Gastroesophageal sphincter (tissue), 4 donors: ENCODE measurements around the gene BRMS1L. TPM values are rescaled to one million over a fixed set of nuclear protein-coding genes. Genes with fewer than 3 reads are reported as not detected.

Source experiments
- ATAC-seq: fragments of 150-250 bp; one replicate; pipeline ENCODE4 v1.9.1; 2016; ENCODE audit warnings: mild to moderate bottlenecking, moderate library complexity
- H3K27ac ChIP-seq, 4 donors: fragments of 200-600 bp; sonication (generic) in 3 of 4; 1 replicate in 3 of 4; 2 replicates in 1 of 4; pipeline ENCODE4 v1.5.1; 2016 to 2019
- H3K27me3 ChIP-seq: fragments of 200-600 bp; sonication (generic); one replicate; pipeline ENCODE4 v1.5.1; 2019
- H3K36me3 ChIP-seq, 2 donors: fragments of 200-600 bp; sonication (generic); one replicate each; pipeline ENCODE4 v1.5.1; 2019; ENCODE audit warnings: control low read depth in 1 of 2
- H3K4me1 ChIP-seq, 3 donors: fragments of 200-600 bp; sonication (generic); 1 replicate in 2 of 3; 2 replicates in 1 of 3; pipeline ENCODE4 v1.5.1; 2016 to 2019; ENCODE audit warnings: control low read depth in 2 of 3
- H3K4me3 ChIP-seq, 2 donors: fragments of 200-600 bp; sonication (generic); one replicate each; pipeline ENCODE4 v1.5.1; 2019; ENCODE audit warnings: mild to moderate bottlenecking in 1 of 2, moderate library complexity in 1 of 2
- H3K9me3 ChIP-seq, 3 donors: fragments of 200-600 bp; sonication (generic); one replicate each; pipeline ENCODE4 v1.5.1; 2017 to 2019; ENCODE audit warnings: control low read depth in 2 of 3
- CTCF ChIP-seq, 4 experiments: fragments of 200-600 bp in 2 of 4; fragments of 450-650 bp in 2 of 4; sonication (generic) in 1 of 4; IDR thresholded peaks; one replicate each; pipeline ENCODE4 v1.5.1; 2017 to 2019; ENCODE audit warnings: antibody characterized with exemption in 4 of 4, mild to moderate bottlenecking in 2 of 4, moderate library complexity in 2 of 4
- EP300 ChIP-seq: sonication (generic); formaldehyde crosslinking; IDR thresholded peaks from one replicate; pipeline ENCODE4 v1.6.1; 2017; ENCODE audit warnings: antibody characterized with exemption, mild to moderate bottlenecking
- POLR2A ChIP-seq, 2 donors: fragments of 450-650 bp; IDR thresholded peaks; one replicate each; pipeline ENCODE4 v1.6.1; 2017; ENCODE audit warnings: antibody characterized with exemption in 2 of 2, mild to moderate bottlenecking in 2 of 2, moderate library complexity in 1 of 2
- POLR2AphosphoS5 ChIP-seq: sonication (generic); formaldehyde crosslinking; IDR thresholded peaks from one replicate; pipeline ENCODE4 v1.6.1; 2017; ENCODE audit warnings: antibody characterized with exemption
- WGBS, 2 donors: methylation state at CpG; one replicate each; pipeline ENCODE4 v1.1.5; 2018; ENCODE audit warnings: low coverage in 1 of 2; 5-methylcytosine and 5-hydroxymethylcytosine counted together
- total RNA-seq, 4 donors: library from RNA; depleted of rRNA; stranded (reverse); fragments of >200 nt; gene quantifications; one replicate each; pipeline ENCODE4 v1.1.0, GENCODE V29; 2016

The BRMS1L gene
- total RNA-seq, 4 donors from 2014 or later: 5.4 to 8.9 (median 7.0) TPM

GRCh38 chr14:35854696-35855270 lies 28.6 kb downstream of the BRMS1L start:
- Histone ChIP-seq H3K27ac (no peak overlapping the region), H3K9me3 (no peaks in the 10 kb centered on the region), H3K36me3 (peaks cover 0 to 37% of the 10 kb centered on the region in 2 donors), H3K27me3 (no peaks in the 10 kb centered on the region), H3K4me1 (no peaks in the 10 kb centered on the region), H3K4me3 (no peak overlapping the region)
- WGBS, 2 donors: 73% methylated on average over 1 of the region's 1 CpG; no CpG with 5 or more reads in 1 of the 2 donors
- TF ChIP-seq EP300: no peak
- TF ChIP-seq POLR2A (IDR thresholded peaks at IDR 0.05): no peak
- no peak for TF ChIP-seq CTCF (IDR thresholded peaks at IDR 0.05)
- TF ChIP-seq POLR2AphosphoS5: no peak
- ATAC-seq: no peak

GRCh38 chr14:35855876-35856481 lies 29.8 kb downstream of the BRMS1L start:
- 82 to 100% methylated on average over 1 to 6 of the region's 6 CpGs for WGBS, 2 donors
- peaks cover 0 to 32% of the 10 kb centered on the region in 2 donors for H3K36me3 ChIP-seq
- no peak for ATAC-seq
- H3K9me3 ChIP-seq: no peaks in the 10 kb centered on the region
- H3K4me1 ChIP-seq: no peaks in the 10 kb centered on the region
- H3K4me3 ChIP-seq: no peak overlapping the region
- no peaks in the 10 kb centered on the region for H3K27me3 ChIP-seq
- TF ChIP-seq POLR2A (IDR thresholded peaks at IDR 0.05) (no peak), POLR2AphosphoS5 (no peak), EP300 (no peak), CTCF (IDR thresholded peaks at IDR 0.05) (no peak)
- no peak overlapping the region for H3K27ac ChIP-seq

- Histone ChIP-seq H3K36me3 (peaks cover 0 to 35% of the 10 kb centered on the region in 2 donors), H3K4me3 (no peak overlapping the region), H3K27me3 (no peaks in the 10 kb centered on the region), H3K4me1 (no peaks in the 10 kb centered on the region), H3K27ac (no peak overlapping the region), H3K9me3 (no peaks in the 10 kb centered on the region)
- 93 to 100% methylated on average over 3 to 4 of the region's 7 CpGs for WGBS, 2 donors
- TF ChIP-seq EP300 (no peak), POLR2A (IDR thresholded peaks at IDR 0.05) (no peak), POLR2AphosphoS5 (no peak), CTCF (IDR thresholded peaks at IDR 0.05) (no peak)
- ATAC-seq: no peak
Observed at GRCh38 chr14:35858521-35859209, 32.5 kb downstream of the BRMS1L start.

- WGBS, 2 donors: 67 to 72% methylated on average over 3 of the region's 3 CpGs
- no peak for ATAC-seq
- no peak for TF ChIP-seq POLR2AphosphoS5
- no peak overlapping the region for H3K27ac ChIP-seq
- no peaks in the 10 kb centered on the region for H3K4me1 ChIP-seq
- peaks cover 0 to 61% of the 10 kb centered on the region in 2 donors for H3K36me3 ChIP-seq
- H3K27me3 ChIP-seq: no peaks in the 10 kb centered on the region
- no peak overlapping the region for H3K4me3 ChIP-seq
- no peaks in the 10 kb centered on the region for H3K9me3 ChIP-seq
Observed at GRCh38 chr14:35861204-35861868, 35.2 kb downstream of the BRMS1L start.

GRCh38 chr14:35865611-35866324 lies 39.6 kb downstream of the BRMS1L start:
- no peak overlapping the region for H3K4me3 ChIP-seq
- no peaks in the 10 kb centered on the region for H3K9me3 ChIP-seq
- H3K4me1 ChIP-seq: peaks cover 0 to 16% (median 0%) of the 10 kb centered on the region in 3 donors
- TF ChIP-seq POLR2A (IDR thresholded peaks at IDR 0.05): no peak
- no peak for TF ChIP-seq EP300
- no peak for TF ChIP-seq CTCF (IDR thresholded peaks at IDR 0.05)
- no peak for TF ChIP-seq POLR2AphosphoS5
- peaks cover 0 to 50% of the 10 kb centered on the region in 2 donors for H3K36me3 ChIP-seq
- WGBS, 2 donors: 93 to 96% methylated on average over 6 of the region's 6 CpGs
- ATAC-seq: no peak
- no peaks in the 10 kb centered on the region for H3K27me3 ChIP-seq
- H3K27ac ChIP-seq: no peak overlapping the region
